ENCODE results near the gene TNFRSF8. TPM values are rescaled to one million over a fixed set of nuclear protein-coding genes. Genes with fewer than 3 reads are reported as not detected.

The TNFRSF8 gene
- total and polyA plus RNA-seq, 7 donors = 0.25 to 0.86 (median 0.49) TPM

DNA sequence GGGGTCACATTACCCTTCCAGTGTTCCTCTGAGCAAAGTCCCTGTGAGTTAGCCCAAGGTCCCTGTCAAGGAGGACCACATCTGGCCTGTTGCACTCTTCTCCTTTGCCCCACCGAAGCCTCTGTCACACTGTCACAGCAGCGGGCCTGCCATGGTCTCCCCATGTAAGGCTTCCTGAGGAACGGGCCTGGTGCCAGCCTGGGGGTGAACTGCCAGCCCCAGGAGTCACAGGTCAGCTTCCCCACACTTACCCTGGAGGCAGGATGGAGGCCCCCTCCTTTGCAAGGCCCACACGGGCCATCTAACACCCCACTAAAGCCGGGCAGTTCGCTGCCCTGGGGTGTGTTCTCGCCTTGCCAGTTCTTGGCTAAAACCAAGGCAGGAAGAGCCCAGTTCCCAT is 117.8 kb downstream of the TNFRSF8 start:
- no peak for ATAC-seq
- WGBS, 3 donors = 75 to 79% (median 76%) methylated on average over 7 of the region's 7 CpGs
- no peak overlapping the region for H3K4me3 ChIP-seq
- H3K27ac ChIP-seq = peak overlapping the region; percentile 58
- intact Hi-C loops (cut with DNase I) = no loop called here
- TF ChIP-seq CTCF (IDR thresholded peaks at IDR 0.05) = no peak
- peaks cover 21% of the 10 kb centered on the region for H3K4me1 ChIP-seq
- H3K27me3 ChIP-seq (ENCODE audit: insufficient read depth in 3 of 3, low read length in 2 of 3) = no peaks in the 10 kb centered on the region
- no peak for DNase-seq
- no peaks in the 10 kb centered on the region for H3K36me3 ChIP-seq (ENCODE audit: insufficient read depth in 1 of 2, low read depth in 1 of 2)
- no peaks in the 10 kb centered on the region for H3K9me3 ChIP-seq

DNA sequence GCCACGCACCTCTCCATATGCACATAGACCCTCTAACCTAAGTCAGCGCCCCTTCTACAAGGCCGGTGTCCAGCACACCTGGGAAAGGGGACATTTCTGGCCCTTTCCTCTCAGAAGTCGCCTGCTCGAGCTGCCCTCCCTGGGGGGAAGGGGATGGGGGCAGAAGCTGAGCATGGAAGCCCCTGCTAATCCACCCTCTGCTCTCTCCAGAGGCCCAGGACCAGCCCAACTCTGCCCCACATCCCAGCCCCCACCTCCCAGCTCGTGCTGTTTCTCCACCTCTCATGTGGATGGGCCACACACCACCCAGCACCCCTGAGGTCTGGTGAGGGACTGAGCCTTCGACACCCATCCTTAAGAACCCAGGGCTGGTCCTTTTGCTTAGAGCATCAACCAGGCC is 118.5 kb downstream of the TNFRSF8 start:
- no peaks in the 10 kb centered on the region for H3K27me3 ChIP-seq (ENCODE audit: insufficient read depth in 3 of 3, low read length in 2 of 3)
- intact Hi-C loops (cut with DNase I) = no loop called here
- H3K36me3 ChIP-seq (ENCODE audit: insufficient read depth in 1 of 2, low read depth in 1 of 2) = no peaks in the 10 kb centered on the region
- H3K27ac ChIP-seq = no peak overlapping the region
- DNase-seq (no peak), ATAC-seq (no peak)
- H3K4me1 ChIP-seq = peaks cover 21% of the 10 kb centered on the region
- WGBS, 3 donors = 91 to 96% (median 96%) methylated on average over 5 to 7 of the region's 7 CpGs
- H3K4me3 ChIP-seq = no peak overlapping the region
- no peaks in the 10 kb centered on the region for H3K9me3 ChIP-seq
- TF ChIP-seq CTCF (IDR thresholded peaks at IDR 0.05) = no peak

DNA sequence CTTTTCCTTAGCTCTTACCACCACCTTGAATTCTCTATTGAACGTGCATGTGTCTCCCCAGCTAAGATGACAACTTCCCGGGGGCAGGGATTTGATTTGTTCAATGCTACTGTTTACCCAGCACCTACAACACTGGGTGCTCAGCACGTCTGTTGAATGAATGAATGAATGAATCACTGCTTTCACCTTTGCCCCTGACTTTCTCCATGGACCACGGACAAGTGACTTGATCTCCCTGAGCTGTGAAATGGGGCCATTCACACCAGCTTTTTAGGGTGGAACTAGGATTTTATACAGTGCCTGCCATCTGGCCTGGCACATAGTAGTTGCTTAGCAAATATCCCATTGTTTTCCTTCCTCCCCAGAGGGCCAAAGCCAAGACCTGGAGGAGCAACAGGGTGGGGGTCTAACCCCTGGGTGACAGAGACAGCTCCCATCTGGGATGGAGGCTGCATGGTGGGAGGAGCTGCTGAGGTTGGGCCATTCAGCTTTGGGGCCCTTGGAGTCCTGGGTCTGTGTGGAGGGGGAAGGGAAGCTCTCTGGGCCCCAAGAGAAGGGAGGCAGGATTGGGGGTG is 119.4 kb downstream of the TNFRSF8 start:
- DNase-seq (no peak), ATAC-seq (no peak)
- no peaks in the 10 kb centered on the region for H3K27me3 ChIP-seq (ENCODE audit: insufficient read depth in 3 of 3, low read length in 2 of 3)
- no peaks in the 10 kb centered on the region for H3K36me3 ChIP-seq (ENCODE audit: insufficient read depth in 1 of 2, low read depth in 1 of 2)
- intact Hi-C loops (cut with DNase I) = loop anchor here in 1 of 2 donors (1.0 kb wide), 1 partner anchor 17 kb away; no protein-coding TSS in a partner anchor
- H3K4me3 ChIP-seq = no peak overlapping the region
- WGBS, 3 donors = 56 to 76% (median 60%) methylated on average over 4 of the region's 4 CpGs
- H3K27ac ChIP-seq = no peak overlapping the region
- H3K9me3 ChIP-seq = no peaks in the 10 kb centered on the region
- no peak for TF ChIP-seq CTCF (IDR thresholded peaks at IDR 0.05)
- peaks cover 15% of the 10 kb centered on the region for H3K4me1 ChIP-seq

DNA sequence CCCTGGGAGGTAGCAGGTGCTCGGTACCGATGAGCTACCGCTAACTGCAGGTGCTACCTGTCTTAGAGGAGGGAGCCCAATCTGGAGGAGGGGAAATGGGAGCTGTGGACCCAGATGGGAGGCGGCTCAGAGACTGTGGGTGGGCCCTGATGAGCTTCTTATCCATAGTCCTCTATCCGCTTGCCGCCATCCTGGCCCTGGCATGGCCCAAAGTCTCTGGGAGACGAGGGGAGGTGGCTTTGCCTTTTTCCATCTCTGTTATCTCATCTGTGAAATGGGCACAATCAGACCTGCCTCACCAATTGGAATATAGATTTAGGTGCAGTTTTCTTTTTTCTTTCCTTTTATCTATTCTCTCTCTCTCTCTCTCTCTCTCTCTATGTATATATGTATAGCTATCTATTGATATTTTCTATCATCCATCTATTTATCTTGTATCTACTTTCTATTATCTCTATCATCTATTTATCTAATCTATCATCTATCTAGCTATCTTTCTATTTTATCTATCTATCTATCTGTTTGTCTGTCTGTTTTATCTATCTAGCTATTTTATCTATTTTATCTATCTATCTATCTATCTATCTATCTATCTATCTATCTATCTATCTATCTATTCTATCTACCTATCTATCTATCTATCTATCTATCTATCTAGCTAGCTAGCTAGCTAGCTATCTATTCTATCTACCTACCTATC is 120.1 kb downstream of the TNFRSF8 start:
- intact Hi-C loops (cut with DNase I) = no loop called here
- no peaks in the 10 kb centered on the region for H3K9me3 ChIP-seq
- no peak overlapping the region for H3K4me3 ChIP-seq
- 90 to 98% (median 94%) methylated on average over 7 of the region's 7 CpGs for WGBS, 3 donors
- no peak overlapping the region for H3K27ac ChIP-seq
- ATAC-seq (no peak), DNase-seq (no peak)
- no peak for TF ChIP-seq CTCF (IDR thresholded peaks at IDR 0.05)
- no peaks in the 10 kb centered on the region for H3K27me3 ChIP-seq (ENCODE audit: insufficient read depth in 3 of 3, low read length in 2 of 3)
- peaks cover 15% of the 10 kb centered on the region for H3K4me1 ChIP-seq
- no peaks in the 10 kb centered on the region for H3K36me3 ChIP-seq (ENCODE audit: insufficient read depth in 1 of 2, low read depth in 1 of 2)
